Erythroblast (primary cell): ENCODE data around the gene ZNF438.

ENCODE experiments used
- GATA1 ChIP-seq: IDR thresholded peaks from 2 replicates; pipeline ENCODE4 v1.6.1; 2011; ENCODE audit warnings: low read depth, mild to moderate bottlenecking, control low read depth, low read length, moderate library complexity
- POLR2A ChIP-seq: IDR thresholded peaks from 2 replicates; pipeline ENCODE4 v1.6.1; 2011; ENCODE audit warnings: mild to moderate bottlenecking, low read length

DNA sequence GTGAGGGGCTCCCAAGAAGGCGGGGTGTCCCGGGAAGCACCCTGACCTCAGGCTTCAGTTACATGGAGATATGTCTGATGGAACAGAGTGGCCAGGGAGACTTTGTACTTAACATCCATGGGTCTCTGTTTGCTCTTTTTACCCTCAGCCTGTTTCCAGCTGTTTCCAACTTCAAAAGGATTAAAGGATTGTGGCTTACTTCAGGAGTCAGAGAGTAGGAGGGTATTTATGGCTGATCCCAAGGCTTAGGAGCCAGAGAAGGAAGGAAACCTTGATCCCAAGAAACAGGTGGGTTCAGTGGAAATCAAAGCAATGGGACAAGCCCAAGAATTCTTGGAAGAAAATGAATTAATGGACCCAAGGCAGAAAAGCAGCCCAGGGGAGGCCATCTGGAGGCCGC, 37.7 kb upstream of the ZNF438 start:
- TF ChIP-seq POLR2A, result no peak
- TF ChIP-seq GATA1, result no peak
